Measurements from ENCODE around the gene TBXAS1.

- TF ChIP-seq ARNT (IDR thresholded peaks at IDR 0.05) (no peak), BHLHE40 (IDR thresholded peaks at IDR 0.05; ENCODE audit: borderline replicate concordance) (no peak), FOXA1 (IDR thresholded peaks at IDR 0.05) (no peak), FOXM1 (IDR thresholded peaks at IDR 0.05; ENCODE audit: borderline replicate concordance) (no peak), SP1 (IDR thresholded peaks at IDR 0.05) (no peak), NFRKB (IDR thresholded peaks at IDR 0.05) (no peak), CTBP1 (IDR thresholded peaks at IDR 0.05; ENCODE audit: borderline replicate concordance) (no peak), ZNF384 (IDR thresholded peaks at IDR 0.05) (no peak), SUZ12 (IDR thresholded peaks at IDR 0.05) (no peak), ELF4 (IDR thresholded peaks at IDR 0.05) (no peak), L3MBTL2 (conservative IDR thresholded peaks at IDR 0.05) (no peak), TARDBP (IDR thresholded peaks at IDR 0.05) (no peak)
- TF ChIP-seq, protein P1, sequence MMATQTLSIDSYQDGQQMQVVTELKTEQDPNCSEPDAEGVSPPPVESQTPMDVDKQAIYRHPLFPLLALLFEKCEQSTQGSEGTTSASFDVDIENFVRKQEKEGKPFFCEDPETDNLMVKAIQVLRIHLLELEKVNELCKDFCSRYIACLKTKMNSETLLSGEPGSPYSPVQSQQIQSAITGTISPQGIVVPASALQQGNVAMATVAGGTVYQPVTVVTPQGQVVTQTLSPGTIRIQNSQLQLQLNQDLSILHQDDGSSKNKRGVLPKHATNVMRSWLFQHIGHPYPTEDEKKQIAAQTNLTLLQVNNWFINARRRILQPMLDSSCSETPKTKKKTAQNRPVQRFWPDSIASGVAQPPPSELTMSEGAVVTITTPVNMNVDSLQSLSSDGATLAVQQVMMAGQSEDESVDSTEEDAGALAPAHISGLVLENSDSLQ (IDR thresholded peaks at IDR 0.05): no peak
These were observed 69.4 kb downstream of the TBXAS1 start for GRCh38 chr7:139898483-139898882.

Data from HEK293T (cell line).